Kidney epithelial cell (primary cell): ENCODE measurements around the gene MEOX1. TPM values are rescaled to one million over a fixed set of nuclear protein-coding genes. Genes with fewer than 3 reads are reported as not detected.
A peak's percentile ranks its signal among the peaks of the same experiment; 100 is the strongest.

Experiments used
- DNase-seq: peaks from one replicate; pipeline ENCODE4 v3.0.0-alpha.2; 2010; ENCODE audit warnings: low read depth
- H3K27me3 ChIP-seq: 2 replicates; pipeline ENCODE4 v1.6.0; 2011; ENCODE audit warnings: low read length; ENCODE audit not compliant: control insufficient read depth, insufficient read depth
- H3K36me3 ChIP-seq: 2 replicates; pipeline ENCODE4 v1.5.1; 2011; ENCODE audit warnings: low read length; ENCODE audit not compliant: control insufficient read depth, insufficient read depth
- H3K4me3 ChIP-seq: 2 replicates; pipeline ENCODE4 v1.5.1; 2011; ENCODE audit warnings: low read depth, mild to moderate bottlenecking, control low read depth, low read length
- CTCF ChIP-seq: IDR thresholded peaks from 2 replicates; pipeline ENCODE4 v1.5.1; 2011; ENCODE audit warnings: mild to moderate bottlenecking, moderate library complexity, low read length, control low read depth, inconsistent platforms; ENCODE audit not compliant: insufficient read depth, poor library complexity, severe bottlenecking
- total RNA-seq: library from RNA; depleted of rRNA; stranded (reverse); fragments of >200 nt; gene quantifications from 2 replicates; pipeline ENCODE4 v1.2.3, GENCODE V29; 2015

The MEOX1 gene
- total RNA-seq, 1 donor from 2014 or later: 2.6 TPM

GRCh38 chr17:43702637-43703036 is 40.9 kb upstream of the MEOX1 start:
- DNase-seq: no peak
- Histone ChIP-seq H3K27me3 (no peaks in the 10 kb centered on the region), H3K4me3 (no peak overlapping the region), H3K36me3 (no peaks in the 10 kb centered on the region)
- TF ChIP-seq CTCF: no peak

GRCh38 chr17:43701318-43701743 is 39.6 kb upstream of the MEOX1 start:
- peak; percentile 64 for DNase-seq
- Histone ChIP-seq H3K4me3 (no peak overlapping the region), H3K27me3 (no peaks in the 10 kb centered on the region), H3K36me3 (no peaks in the 10 kb centered on the region)
- TF ChIP-seq CTCF: no peak

- Histone ChIP-seq H3K4me3 (no peak overlapping the region), H3K36me3 (no peaks in the 10 kb centered on the region), H3K27me3 (no peaks in the 10 kb centered on the region)
- no peak for TF ChIP-seq CTCF
- no peak for DNase-seq
Observed at GRCh38 chr17:43699438-43699756, 37.7 kb upstream of the MEOX1 start.

GRCh38 chr17:43698678-43699437 is 37.1 kb upstream of the MEOX1 start:
- TF ChIP-seq CTCF: no peak
- Histone ChIP-seq H3K36me3 (no peaks in the 10 kb centered on the region), H3K27me3 (no peaks in the 10 kb centered on the region), H3K4me3 (no peak overlapping the region)
- DNase-seq: no peak

GRCh38 chr17:43697937-43698336 is 36.2 kb upstream of the MEOX1 start:
- no peak overlapping the region for H3K4me3 ChIP-seq

More at GRCh38 chr17:43697937-43698336, 36.2 kb upstream of the MEOX1 start:
- no peak for TF ChIP-seq CTCF
- H3K36me3 ChIP-seq: no peaks in the 10 kb centered on the region
- no peak for DNase-seq
- no peaks in the 10 kb centered on the region for H3K27me3 ChIP-seq
